Activated CD4-positive, alpha-beta T cell treated with anti-CD3 and anti-CD28 coated beads for 36 hours (primary cell): ENCODE data around the gene KIF7. TPM values are rescaled to one million over a fixed set of nuclear protein-coding genes. Genes with fewer than 3 reads are reported as not detected.

Source experiments
- ATAC-seq: fragments of 200-7000 bp; cut with Tn5 transposase; one replicate; pipeline ENCODE4 v1.10.0; 2021; ENCODE audit warnings: mild to moderate bottlenecking, moderate library complexity
- CTCF ChIA-PET: fragments of 350-600 bp; sonication (Branson Sonifier 250); formaldehyde crosslinking; loops from one replicate; lab custom pipeline; 2021; ENCODE audit warnings: antibody characterized with exemption; lab: Charles Lee
- POLR2A ChIA-PET: fragments of 350-600 bp; sonication (Branson Sonifier 250); formaldehyde crosslinking; loops from one replicate; lab custom pipeline; 2021; ENCODE audit warnings: antibody characterized with exemption, inconsistent platforms; lab: Charles Lee
- DNase-seq: peaks from one replicate; pipeline ENCODE4 v3.0.0-alpha.2; 2020
- H3K27ac Mint-ChIP-seq: one replicate; pipeline ENCODE4 v1.8.0; 2021; ENCODE audit warnings: mixed read lengths
- H3K27me3 Mint-ChIP-seq: one replicate; pipeline ENCODE4 v1.8.0; 2021; ENCODE audit warnings: mixed read lengths
- H3K36me3 Mint-ChIP-seq: one replicate; pipeline ENCODE4 v1.8.0; 2021; ENCODE audit warnings: low read depth, mixed read lengths
- H3K4me1 Mint-ChIP-seq: one replicate; pipeline ENCODE4 v1.8.0; 2021; ENCODE audit warnings: mixed read lengths
- H3K4me3 Mint-ChIP-seq: one replicate; pipeline ENCODE4 v1.8.0; 2021; ENCODE audit warnings: mild to moderate bottlenecking, moderate library complexity, mixed read lengths
- H3K9me3 Mint-ChIP-seq: one replicate; pipeline ENCODE4 v1.8.0; 2021; ENCODE audit warnings: low read depth, mixed read lengths
- intact Hi-C, 2 experiments: fragments of 100-400 bp; cut with DNase I in 1 of 2; cut with micrococcal nuclease in 1 of 2; formaldehyde crosslinking; loops; one replicate each; pipeline versions ENCODE4 v1.14.2 to v1.15.1; 2022 to 2024; cut with DNase I, micrococcal nuclease
- total RNA-seq, 2 experiments: library from RNA; stranded (reverse); gene quantifications; one replicate each; pipeline ENCODE4 v1.2.3, GENCODE V29; 2021

Gene KIF7
- total RNA-seq, 2 experiments from 2014 or later = 2.1 to 2.3 TPM

DNA sequence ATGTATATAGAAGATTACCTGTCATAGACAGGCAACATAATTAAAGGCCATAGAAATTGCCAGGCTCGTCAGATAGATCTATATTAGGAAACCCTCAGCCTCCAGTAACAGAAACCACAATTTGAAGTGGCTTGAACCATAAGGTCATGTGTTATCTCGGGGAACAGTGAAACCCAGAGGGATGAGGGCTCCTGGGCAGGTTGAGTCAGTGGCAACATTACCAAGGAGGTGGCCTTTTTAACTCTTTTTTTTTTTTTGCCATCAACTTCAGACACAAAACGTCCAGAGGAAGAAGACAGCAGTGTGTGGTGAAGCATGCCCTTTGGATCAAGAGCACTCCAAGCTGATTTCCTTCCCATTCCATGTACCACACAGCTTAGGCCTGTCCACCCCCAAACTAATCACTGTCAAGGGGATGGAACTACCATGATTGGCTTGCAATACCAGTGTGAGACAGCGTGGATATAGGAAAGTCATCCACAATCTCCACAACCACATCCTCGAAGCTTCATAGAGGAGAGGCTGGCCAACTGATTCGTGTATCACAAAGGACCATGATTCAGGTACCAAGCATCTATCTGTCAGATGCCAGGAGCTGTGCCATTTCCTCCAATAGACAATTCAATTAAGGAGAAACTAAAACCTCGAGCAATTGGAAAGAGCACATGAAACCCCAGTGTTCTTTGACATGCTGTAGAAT lies 999 bp upstream of the KIF7 start:
- Mint-ChIP-seq H3K27ac (no peak overlapping the region), H3K36me3 (peaks cover 2% of the 10 kb centered on the region), H3K4me1 (peaks cover 11% of the 10 kb centered on the region), H3K9me3 (no peaks in the 10 kb centered on the region), H3K4me3 (peak overlapping the region; percentile 73), H3K27me3 (peaks cover 36% of the 10 kb centered on the region)
- DNase-seq (no peak), ATAC-seq (no peak)
- CTCF ChIA-PET = interaction anchor here (0.8 to 2.5 kb wide), 3 partner anchors 9 to 89 kb away, joined by 3 to 7 read pairs (median 3); no protein-coding TSS in a partner anchor
- intact Hi-C loops = no loop called here
- POLR2A ChIA-PET = no interaction called here

DNA sequence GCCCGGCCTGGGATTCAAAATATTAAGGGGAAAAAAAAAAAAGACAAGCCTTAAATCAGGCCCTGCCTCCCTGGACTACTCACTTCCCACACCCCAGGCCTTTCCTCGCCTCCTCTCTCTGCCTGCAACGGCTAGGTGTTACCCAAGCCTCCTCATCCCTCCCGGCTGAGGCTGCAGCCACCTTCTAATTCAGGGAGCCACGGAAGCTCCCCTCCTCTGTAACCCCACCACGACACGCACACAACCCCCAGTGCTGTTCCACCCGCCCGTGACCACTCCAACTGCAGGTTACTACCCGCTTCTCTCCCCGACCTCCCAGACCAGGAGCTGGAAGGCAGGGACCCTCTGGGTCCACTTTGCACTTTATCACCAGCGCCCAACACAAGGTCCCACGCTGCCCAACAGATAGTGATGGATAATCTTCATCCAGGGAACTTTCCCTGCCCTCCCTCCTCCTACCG lies 936 bp downstream of the KIF7 start:
- H3K4me1 Mint-ChIP-seq = peaks cover 11% of the 10 kb centered on the region
- H3K9me3 Mint-ChIP-seq = no peaks in the 10 kb centered on the region
- ATAC-seq = no peak
- H3K36me3 Mint-ChIP-seq = peaks cover 2% of the 10 kb centered on the region
- H3K4me3 Mint-ChIP-seq = peak overlapping the region; percentile 73
- peaks cover 25% of the 10 kb centered on the region for H3K27me3 Mint-ChIP-seq
- no peak overlapping the region for H3K27ac Mint-ChIP-seq
- ChIA-PET CTCF (interaction anchor here (0.5 kb wide), 1 partner anchor 567 kb away, joined by 3 read pairs; no protein-coding TSS in a partner anchor), POLR2A (no interaction called here)
- no peak for DNase-seq
- intact Hi-C loops = no loop called here

DNA sequence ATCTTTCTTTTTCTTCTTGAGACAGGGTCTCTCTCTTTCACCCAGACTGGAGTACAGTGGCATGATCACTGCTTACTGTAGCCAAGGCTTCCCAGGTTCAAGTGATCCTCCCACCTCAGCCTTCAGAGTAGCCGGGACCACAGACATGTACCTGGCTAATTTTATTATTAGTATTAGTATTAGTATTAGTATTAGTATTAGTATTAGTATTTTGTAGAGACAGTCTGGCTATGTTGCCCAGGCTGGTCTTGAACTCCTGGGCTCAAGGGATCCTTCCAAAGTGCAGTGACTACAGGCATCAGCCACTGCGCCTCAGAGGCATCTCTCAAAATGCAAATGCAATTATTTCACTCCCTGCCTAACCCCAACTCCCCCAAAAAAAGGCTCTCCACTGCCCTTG lies 1.7 kb downstream of the KIF7 start:
- no peak overlapping the region for H3K27ac Mint-ChIP-seq
- ATAC-seq (no peak), DNase-seq (no peak)
- intact Hi-C loops = no loop called here
- H3K4me3 Mint-ChIP-seq = no peak overlapping the region
- CTCF ChIA-PET = interaction anchor here (0.8 kb wide), 1 partner anchor 29 kb away, joined by 4 read pairs; no protein-coding TSS in a partner anchor
- peaks cover 20% of the 10 kb centered on the region for H3K27me3 Mint-ChIP-seq
- peaks cover 11% of the 10 kb centered on the region for H3K4me1 Mint-ChIP-seq
- H3K9me3 Mint-ChIP-seq = no peaks in the 10 kb centered on the region
- POLR2A ChIA-PET = no interaction called here
- H3K36me3 Mint-ChIP-seq = no peaks in the 10 kb centered on the region

DNA sequence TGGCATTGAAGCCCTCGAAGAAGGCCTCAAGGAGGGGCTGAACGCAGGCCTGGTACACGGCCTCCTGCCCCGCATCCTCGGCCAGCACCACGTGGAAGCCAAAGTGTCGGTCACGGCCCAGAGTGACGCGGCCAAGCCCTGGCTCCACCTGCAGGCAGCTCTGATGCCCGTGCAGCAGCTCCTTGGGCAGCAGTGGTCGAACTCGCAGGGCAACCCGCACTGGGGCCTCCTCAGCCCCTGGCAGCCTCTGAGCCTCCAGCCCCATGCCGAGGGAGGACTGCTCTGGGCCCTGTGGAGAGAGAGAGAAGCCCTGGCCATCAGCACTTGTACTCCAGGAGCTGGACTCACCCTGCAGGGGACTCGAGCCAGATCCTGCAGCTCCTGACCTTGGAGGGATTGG lies 2.6 kb downstream of the KIF7 start:
- POLR2A ChIA-PET = no interaction called here
- ATAC-seq (no peak), DNase-seq (no peak)
- intact Hi-C loops = no loop called here
- Mint-ChIP-seq H3K9me3 (no peaks in the 10 kb centered on the region), H3K4me3 (no peak overlapping the region), H3K27ac (no peak overlapping the region), H3K36me3 (no peaks in the 10 kb centered on the region), H3K27me3 (peaks cover 20% of the 10 kb centered on the region), H3K4me1 (peaks cover 11% of the 10 kb centered on the region)
- CTCF ChIA-PET = no interaction called here

DNA sequence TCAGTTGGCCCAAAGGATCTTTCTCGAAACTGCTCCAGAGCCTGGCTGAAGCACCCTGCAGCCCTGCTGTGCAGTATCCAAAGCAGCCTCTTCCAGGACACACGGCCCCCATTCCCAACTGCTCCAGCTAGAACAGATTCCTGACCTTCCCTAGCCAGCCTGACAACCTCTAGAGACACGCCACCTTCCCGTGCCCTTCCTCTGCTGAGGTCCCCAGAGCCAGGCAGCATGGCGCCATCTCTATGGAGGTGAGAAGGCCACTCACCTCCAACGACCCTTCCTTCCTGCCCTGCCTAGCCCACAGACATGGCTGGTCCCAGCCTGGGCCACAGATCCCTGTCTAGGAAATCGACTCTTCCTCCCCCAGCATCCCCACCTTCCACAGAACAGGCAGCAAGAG lies 3.1 kb downstream of the KIF7 start:
- H3K36me3 Mint-ChIP-seq = no peaks in the 10 kb centered on the region
- no peaks in the 10 kb centered on the region for H3K9me3 Mint-ChIP-seq
- H3K27me3 Mint-ChIP-seq = peaks cover 22% of the 10 kb centered on the region
- H3K4me3 Mint-ChIP-seq = no peak overlapping the region
- ATAC-seq (no peak), DNase-seq (no peak)
- ChIA-PET CTCF (interaction anchor here (0.7 kb wide), 1 partner anchor 162 kb away, joined by 3 read pairs; no protein-coding TSS in a partner anchor), POLR2A (no interaction called here)
- no peak overlapping the region for H3K27ac Mint-ChIP-seq
- H3K4me1 Mint-ChIP-seq = peaks cover 11% of the 10 kb centered on the region
- intact Hi-C loops = no loop called here

DNA sequence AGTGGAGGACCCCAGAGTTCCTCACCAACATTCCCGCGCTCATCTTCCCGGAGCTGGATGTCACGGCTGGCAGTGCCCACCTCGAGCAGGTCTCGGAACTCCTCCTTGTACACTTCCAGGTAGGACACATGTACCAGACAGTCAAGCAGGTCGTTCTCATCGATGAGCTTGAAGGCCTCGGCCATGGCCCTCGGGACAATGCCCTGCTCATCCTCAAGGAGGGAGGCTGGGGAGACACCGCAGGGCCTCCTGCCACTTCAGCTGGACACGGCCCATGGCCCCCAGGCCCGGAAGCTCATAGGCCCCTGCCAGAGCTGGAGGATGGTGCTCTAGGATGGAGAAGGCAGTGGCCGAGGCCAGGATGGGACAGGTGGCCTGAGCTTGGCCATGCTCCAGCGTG lies 5.6 kb downstream of the KIF7 start:
- CTCF ChIA-PET = interaction anchor here (0.6 to 1.3 kb wide), 2 partner anchors 38 to 159 kb away, joined by 3 to 5 read pairs; no protein-coding TSS in a partner anchor
- POLR2A ChIA-PET = no interaction called here
- ATAC-seq = no peak

DNA sequence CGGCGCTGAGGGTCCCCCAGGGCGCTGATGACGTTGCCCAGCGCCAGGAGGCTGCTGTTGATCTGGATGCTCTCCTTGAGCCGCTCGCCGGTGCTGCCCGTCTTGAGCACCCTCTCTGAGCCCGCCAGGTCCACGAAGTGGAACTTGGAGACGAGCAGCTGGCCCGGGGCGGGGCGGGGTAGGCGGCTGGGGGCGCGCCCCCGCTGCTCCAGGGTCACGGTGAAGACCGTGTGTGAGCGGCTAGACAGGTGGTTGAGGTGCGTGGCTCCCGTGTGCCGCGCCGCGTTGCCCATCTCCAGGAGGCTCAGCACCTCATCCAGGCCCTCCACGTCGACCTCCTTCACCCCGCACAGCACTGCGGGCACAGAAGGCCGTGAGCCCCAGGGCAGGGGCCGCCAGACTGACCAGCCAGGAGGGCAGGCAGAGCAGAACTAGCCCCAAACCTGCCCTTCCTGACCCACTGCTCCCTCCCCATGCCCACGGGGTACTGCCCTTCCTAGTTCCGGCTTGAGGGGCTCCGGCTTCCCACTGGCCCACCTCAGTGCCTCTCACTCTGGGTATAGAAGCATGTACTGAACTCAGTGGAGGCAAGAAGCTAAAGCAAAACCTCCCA lies 6.1 kb downstream of the KIF7 start:
- intact Hi-C loops = no loop called here
- ChIA-PET CTCF (interaction anchor here (1.3 kb wide), 1 partner anchor 37 kb away, joined by 5 read pairs; no protein-coding TSS in a partner anchor), POLR2A (no interaction called here)
- DNase-seq (no peak), ATAC-seq (no peak)
- Mint-ChIP-seq H3K4me3 (no peak overlapping the region), H3K27me3 (peaks cover 13% of the 10 kb centered on the region), H3K4me1 (no peaks in the 10 kb centered on the region), H3K36me3 (no peaks in the 10 kb centered on the region), H3K9me3 (no peaks in the 10 kb centered on the region), H3K27ac (no peak overlapping the region)

More for the DNA sequence above, 5.6 kb downstream of the KIF7 start:
- Mint-ChIP-seq H3K27ac (no peak overlapping the region), H3K4me1 (peaks cover 5% of the 10 kb centered on the region), H3K9me3 (no peaks in the 10 kb centered on the region), H3K27me3 (peaks cover 18% of the 10 kb centered on the region), H3K4me3 (no peak overlapping the region), H3K36me3 (no peaks in the 10 kb centered on the region)
- no peak for DNase-seq
- intact Hi-C loops = no loop called here

DNA sequence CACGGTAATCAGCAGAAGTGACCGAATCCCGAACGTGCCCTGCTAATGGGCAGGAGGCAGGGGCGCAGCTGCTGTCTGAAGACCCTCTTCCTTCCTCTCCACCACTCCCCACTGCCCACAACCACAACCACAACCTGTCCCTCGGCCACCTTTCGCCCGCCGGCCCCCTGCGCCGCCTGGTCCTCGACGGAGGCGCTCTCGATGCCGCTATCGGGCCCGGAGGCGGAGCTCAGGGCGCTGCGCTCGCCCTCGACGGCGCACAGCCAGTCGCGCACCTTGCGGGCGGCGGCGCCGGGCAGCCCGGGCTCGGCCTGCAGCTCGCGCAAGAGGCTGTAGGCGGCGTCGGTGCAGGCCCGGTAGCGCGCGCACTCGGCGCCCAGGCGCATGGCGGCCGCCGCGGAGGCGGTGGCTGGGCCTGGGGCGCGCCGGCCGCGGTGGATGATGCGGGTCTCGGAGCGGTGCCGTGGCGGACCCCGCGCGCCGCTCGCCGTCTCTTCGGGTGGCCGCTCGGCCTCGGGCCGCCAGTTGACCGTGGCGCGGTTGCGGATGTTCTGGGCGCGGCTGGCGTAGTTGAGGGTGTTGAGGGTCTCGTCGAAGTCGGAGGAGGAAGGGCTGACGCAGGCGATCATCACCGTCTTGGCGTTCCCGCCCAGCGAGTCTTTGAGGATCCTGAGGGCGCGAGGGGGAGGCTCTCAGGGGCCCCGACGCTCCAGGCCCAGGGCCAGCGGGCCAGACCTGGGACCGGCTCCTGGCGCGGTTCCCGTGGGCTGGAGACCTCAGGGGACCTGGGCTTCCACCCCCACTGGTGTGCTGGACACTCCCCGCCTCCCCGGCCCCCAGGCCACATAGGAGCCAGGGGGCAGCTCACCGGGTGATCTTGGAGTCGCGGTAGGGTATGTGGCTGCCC lies 6.9 kb downstream of the KIF7 start:
- H3K27ac Mint-ChIP-seq = no peak overlapping the region
- no peaks in the 10 kb centered on the region for H3K9me3 Mint-ChIP-seq
- peaks cover 11% of the 10 kb centered on the region for H3K27me3 Mint-ChIP-seq
- H3K4me3 Mint-ChIP-seq = no peak overlapping the region
- DNase-seq (no peak), ATAC-seq (no peak)
- H3K36me3 Mint-ChIP-seq = no peaks in the 10 kb centered on the region
- no peaks in the 10 kb centered on the region for H3K4me1 Mint-ChIP-seq
- ChIA-PET CTCF (interaction anchor here (0.7 to 1.5 kb wide), 5 partner anchors 17 to 429 kb away, joined by 3 to 5 read pairs (median 4); no protein-coding TSS in a partner anchor), POLR2A (no interaction called here)
- intact Hi-C loops = no loop called here

DNA sequence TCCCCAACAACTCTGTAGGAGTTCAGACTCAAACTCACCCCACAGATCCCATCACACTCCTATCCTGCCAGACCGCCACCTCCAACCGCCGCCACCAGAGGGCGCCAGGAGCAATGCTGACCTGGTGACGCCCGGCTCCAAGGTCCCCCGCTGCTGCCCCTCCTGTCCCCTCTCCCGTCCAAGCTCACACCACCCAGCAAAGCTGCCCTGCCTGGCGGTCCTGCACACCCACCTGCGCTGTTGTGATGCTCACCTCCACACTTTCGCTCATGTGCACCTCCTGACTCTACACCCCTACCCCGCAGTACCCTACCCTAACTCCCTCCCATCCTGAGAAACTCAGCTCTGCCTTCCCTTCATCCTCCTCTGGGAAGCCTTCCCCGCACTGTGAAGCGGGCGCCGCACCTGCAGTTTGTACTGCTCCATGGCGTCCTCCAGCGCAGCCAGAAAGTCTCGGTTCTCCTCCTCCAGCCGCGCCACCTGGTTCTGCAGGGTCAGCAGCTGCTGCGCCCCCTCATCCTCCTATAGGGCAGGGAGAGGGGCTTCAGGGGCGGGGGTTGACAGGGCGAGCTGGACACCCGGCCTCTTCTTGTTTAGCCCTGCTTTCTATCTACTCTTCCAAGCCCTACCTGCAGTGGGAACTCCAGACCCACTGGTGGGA lies 7.9 kb downstream of the KIF7 start:
- H3K36me3 Mint-ChIP-seq = no peaks in the 10 kb centered on the region
- ChIA-PET POLR2A (no interaction called here), CTCF (interaction anchor here (0.7 to 1.5 kb wide), 7 partner anchors 18 to 430 kb away, joined by 3 to 5 read pairs (median 3); no protein-coding TSS in a partner anchor)
- ATAC-seq (peak; percentile 90), DNase-seq (peak; percentile 86)
- no peaks in the 10 kb centered on the region for H3K9me3 Mint-ChIP-seq
- no peak overlapping the region for H3K4me3 Mint-ChIP-seq
- intact Hi-C loops = no loop called here
- H3K27ac Mint-ChIP-seq = no peak overlapping the region
- no peaks in the 10 kb centered on the region for H3K4me1 Mint-ChIP-seq
- peaks cover 6% of the 10 kb centered on the region for H3K27me3 Mint-ChIP-seq

DNA sequence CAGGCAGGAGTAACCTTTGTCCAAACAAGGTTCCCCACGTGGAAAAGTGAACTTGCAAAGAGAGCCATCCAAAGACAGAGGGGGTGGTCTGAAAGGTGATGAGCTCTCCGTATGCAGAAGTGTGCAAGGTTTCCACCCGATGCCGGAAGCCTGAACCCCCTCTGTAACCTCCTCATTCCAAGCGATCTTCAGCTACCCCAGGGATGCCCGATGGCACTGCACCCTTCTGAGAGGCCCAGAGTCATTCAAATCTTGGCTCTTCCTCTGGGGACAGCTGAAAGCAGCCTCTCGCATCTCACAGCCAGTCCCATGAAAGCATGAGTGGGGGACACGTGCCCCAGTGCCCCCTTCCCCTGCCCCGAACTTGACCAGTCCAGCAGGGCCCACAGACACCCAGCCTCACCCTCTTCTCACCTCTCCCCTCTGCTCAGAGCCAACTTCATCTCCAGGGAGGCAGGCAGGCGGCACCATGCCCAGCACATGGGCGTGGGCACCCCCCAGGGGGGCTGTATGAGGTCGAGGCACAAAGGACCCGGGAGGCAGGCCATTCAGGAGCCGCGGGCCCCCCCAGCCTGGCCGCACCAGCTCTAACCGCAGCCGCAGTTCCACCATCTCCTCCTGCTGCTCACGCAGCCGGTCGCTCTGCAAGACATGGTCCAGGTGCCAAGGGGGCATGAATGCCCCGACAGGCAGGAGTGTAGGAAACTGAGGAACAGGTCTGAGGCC lies 8.7 kb downstream of the KIF7 start:
- CTCF ChIA-PET = interaction anchor here (0.6 to 1.5 kb wide), 8 partner anchors 16 to 430 kb away, joined by 3 to 5 read pairs (median 4); no protein-coding TSS in a partner anchor
- Mint-ChIP-seq H3K36me3 (no peaks in the 10 kb centered on the region), H3K27ac (no peak overlapping the region), H3K27me3 (peaks cover 4% of the 10 kb centered on the region), H3K4me1 (no peaks in the 10 kb centered on the region), H3K4me3 (no peak overlapping the region), H3K9me3 (no peaks in the 10 kb centered on the region)
- ATAC-seq (peak; percentile 16), DNase-seq (no peak)
- POLR2A ChIA-PET = no interaction called here
- intact Hi-C loops = no loop called here
